HG02588 (cell line): Measurements from ENCODE around the gene PLXNB1.
"Not testable (repeated sequence)": the region's sequence is repeated elsewhere in the genome, so short reads cannot be mapped to it uniquely, and the experiment has no call there.

Experiments used
- ATAC-seq: cut with Tn5 transposase; IDR thresholded peaks from one replicate; pipeline ENCODE4 v1.9.1; 2021; ENCODE audit warnings: mild to moderate bottlenecking, moderate library complexity; ENCODE audit not compliant: unreplicated experiment

Gene PLXNB1

GRCh38 chr3:48405971-48406370 is 23.9 kb downstream of the PLXNB1 start:
- no peak for ATAC-seq

GRCh38 chr3:48405343-48405881 is 24.5 kb downstream of the PLXNB1 start:
- ATAC-seq, result no peak

DNA sequence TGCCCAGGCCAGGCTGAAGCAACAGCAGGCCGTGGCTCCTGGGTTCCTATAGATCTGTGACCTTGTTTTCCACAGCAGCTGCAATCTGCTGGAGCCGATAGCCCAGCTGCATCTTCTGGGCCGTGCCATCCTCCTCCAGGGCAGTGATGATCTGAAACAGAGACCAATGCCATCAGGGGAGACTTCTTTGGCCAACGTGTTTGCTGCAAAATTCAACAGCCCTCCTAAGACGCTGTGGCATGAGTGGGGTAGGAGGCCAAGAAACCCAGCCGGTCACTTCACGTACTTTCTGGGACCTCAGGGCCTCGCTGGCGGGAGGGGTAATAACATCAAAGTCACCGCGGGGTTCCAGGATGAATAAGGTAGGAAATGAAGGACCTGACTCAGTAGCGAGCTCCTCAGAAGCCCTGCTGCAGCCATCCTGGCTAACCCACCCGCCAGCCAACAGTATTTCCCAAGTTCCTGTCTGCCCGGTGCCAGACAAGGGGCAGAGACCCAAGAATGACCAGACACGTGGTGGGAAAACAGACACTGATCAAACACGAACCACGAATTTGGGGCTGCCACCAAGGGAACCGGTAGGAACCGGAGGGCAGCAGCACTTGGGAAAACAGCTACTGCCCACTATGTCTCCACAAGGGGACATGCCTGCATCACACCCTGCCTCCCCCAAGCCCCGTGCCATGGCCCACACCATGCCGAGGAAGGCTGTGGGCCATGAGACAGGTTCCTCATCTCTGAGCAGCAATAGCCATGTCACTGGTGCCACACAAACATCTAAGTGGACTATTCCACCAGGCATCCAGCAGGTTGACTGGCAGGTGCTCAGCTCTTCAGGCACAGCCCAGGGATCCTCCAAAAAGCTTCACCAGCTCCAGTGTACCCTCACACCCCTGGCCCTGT is 25.2 kb downstream of the PLXNB1 start:
- no peak for ATAC-seq

DNA sequence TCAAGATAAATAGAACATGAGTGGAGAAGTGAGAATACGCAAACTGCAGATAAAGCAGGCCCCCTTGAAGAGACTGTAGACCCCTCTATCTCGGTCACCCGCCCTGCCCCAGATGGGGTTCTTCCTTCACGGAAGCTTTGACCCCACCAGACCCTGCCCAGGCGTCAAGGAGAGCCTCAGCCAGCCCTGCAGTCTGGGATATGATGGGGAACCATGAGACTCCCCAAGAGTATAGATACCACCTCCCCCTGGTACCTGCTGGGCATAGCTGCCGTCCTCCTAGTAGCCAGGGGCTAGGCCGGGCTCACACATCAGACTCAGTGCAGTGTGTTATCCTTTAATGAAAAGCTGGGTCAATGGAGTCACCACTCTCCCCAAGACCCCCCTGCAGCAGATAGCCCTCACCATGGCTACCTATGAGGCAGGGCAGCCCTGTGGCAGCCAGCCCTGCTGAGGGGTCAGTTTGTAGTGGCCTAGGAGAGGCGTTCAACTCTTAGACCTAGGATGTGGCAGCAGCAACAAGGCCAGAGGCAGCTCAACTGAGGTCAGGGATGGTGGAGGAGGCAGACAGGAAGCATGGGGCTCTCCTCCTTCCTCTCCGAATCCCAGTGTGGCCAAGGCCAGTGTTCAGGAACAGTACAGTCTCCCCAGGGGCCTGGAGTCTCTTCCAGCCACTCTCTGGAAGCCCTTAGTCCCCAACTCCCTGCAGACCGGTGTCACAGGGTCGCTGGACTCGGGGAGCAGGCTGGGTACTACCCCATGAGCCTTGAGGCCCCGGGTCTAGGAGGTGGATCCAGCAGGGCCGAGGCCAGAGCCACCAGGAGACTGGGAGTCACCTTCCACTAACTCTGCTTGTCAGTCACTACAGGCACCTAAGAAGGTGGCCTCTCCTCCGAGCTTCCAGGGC is 26.1 kb downstream of the PLXNB1 start:
- no peak for ATAC-seq

DNA sequence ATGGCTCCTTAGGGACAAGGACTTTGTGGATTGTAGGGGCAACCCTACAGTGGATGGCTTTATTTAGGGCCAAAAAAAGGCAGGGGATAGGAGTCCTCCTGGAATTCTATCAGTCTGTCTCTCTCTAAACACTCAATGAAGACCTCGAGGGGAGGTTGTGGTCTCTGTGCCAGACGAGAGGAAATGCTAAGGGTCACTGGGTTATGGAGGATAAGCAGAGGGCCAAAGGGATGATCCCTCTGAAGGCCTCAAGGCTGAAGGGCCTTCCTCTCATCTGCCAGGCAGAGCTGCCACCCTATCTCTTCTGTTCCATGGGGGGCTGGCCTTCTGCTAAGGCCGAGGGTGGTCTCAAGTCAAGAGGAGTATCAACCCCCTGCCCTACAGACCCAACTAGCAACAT is 27.0 kb downstream of the PLXNB1 start:
- no peak for ATAC-seq

DNA sequence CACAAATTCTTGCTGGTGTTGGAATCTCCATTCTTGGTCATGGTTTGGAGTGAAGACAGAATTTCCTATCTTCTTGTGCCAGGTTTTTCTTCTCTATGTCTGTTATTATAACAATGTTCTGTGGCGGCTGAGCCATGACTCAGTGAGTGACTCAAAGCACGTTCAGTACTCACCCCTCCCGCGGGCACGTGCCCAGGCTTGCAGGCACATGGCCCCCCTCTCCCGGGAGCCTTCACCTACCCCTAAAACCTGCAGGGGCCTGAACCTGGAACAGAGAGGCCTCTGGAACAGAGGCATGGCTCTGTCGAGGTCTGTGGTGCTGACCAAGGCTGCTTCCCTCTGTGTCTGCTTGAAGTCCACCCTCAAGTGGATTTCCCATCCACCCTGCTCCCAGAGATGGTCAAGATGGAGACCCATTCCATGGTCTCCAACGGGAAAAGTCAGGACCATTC is 27.6 kb downstream of the PLXNB1 start:
- no peak for ATAC-seq

- ATAC-seq, result not testable (repeated sequence)
Observed at GRCh38 chr3:48401434-48401901, 28.4 kb downstream of the PLXNB1 start.

DNA sequence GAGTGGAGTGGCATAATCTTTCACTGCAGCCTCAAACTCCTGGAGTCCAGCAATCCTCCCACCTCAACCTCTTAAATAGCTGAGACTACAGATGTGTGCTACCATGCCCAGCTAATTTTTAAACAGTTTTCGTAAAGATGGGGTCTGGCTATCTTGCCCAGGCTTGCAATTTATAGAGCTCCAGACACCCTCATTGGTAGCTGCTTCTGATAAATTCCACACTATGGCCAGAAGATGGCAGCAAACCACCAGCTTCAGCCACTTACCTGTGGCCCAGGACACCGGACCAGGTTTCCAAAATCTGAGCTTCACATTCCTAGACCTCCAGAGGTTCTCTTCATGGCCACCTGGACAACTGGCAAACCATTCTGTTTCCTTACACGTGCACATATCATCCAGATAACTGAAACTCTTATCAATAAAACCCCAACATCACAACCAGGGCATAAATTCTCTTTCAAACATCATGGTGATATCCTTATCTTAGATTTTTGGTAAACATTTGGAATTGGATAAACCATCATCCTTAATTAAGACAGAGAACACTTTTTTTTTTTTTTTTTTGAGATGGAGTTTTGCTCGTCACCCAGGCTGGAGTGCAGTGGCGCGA is 29.0 kb downstream of the PLXNB1 start:
- ATAC-seq, result no peak

- ATAC-seq, result no peak
Observed at GRCh38 chr3:48399387-48400172, 30.3 kb downstream of the PLXNB1 start.

DNA sequence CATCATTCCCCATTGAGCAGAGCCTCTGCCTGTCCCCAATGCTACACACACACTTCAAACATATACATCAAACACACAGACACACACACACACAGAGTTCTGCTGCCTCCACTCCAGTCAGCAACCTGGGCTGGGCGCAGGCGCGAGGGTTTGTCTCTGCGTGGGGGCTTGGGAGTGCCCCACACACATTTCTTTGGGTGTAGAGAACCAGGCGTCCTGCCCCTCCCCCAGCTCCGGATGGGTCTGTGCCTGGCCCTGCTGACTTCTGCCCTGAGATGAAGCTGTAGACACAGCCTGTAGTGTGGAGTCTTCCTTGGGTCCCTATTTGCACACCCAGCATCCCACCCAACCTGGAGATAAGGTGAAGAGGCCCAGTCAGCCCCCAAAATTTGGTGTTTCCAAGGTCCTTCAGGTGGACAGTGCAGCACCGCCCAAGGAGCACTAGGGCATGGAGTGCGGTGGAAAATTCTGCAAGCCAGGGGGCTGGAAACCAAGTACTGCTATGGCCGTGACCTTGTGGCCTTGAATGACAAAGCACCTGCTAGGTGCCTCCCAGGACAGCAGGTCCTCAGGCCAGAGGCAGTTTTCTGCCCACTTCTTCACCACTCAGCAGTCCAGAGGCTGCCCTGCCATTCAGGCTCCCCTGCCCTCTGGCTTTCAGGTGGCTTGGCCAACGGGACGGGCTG is 31.0 kb downstream of the PLXNB1 start:
- ATAC-seq, result no peak

- ATAC-seq, result no peak
Observed at GRCh38 chr3:48397767-48398681, 31.9 kb downstream of the PLXNB1 start.

GRCh38 chr3:48395714-48396113 is 34.2 kb downstream of the PLXNB1 start:
- ATAC-seq, result no peak

DNA sequence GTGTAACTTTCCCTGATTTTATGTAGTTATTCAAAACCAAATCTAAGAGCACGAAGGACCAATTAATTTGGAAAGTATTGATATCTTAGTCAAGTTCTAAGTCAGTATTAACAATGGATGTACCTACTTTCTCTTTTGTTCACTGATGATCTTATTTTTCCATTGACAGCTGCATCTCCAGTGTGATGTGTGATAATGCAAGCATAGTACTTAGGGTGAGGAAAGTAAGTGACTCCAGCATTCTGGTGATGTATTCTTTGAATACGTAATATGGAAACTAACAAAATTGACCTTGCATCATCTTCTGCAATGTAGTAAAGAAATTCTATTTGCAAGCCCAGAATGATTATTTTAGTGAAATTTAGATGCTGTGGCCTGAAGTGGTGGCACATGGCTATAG is 35.5 kb downstream of the PLXNB1 start:
- no peak for ATAC-seq

GRCh38 chr3:48388966-48389365 is 40.9 kb downstream of the PLXNB1 start:
- no peak for ATAC-seq

DNA sequence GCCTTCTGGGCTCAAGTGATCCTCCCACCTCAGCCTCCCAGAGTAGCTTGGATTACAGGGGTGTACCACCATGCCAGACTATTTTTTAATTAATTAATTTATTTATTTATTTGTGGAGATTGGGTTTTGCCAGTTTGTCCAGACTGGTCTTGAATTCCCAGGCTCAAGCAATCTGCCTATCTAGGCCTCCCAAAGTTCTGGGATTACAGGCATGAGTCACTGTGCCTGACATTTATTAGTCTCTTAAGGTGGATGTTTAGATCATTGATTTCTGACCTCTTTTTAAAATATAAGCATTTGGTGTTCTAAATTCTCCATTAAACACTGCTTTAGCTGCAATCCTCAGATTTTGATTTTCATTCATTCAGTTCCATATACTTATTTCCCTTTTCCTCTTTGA is 42.3 kb downstream of the PLXNB1 start:
- no peak for ATAC-seq

DNA sequence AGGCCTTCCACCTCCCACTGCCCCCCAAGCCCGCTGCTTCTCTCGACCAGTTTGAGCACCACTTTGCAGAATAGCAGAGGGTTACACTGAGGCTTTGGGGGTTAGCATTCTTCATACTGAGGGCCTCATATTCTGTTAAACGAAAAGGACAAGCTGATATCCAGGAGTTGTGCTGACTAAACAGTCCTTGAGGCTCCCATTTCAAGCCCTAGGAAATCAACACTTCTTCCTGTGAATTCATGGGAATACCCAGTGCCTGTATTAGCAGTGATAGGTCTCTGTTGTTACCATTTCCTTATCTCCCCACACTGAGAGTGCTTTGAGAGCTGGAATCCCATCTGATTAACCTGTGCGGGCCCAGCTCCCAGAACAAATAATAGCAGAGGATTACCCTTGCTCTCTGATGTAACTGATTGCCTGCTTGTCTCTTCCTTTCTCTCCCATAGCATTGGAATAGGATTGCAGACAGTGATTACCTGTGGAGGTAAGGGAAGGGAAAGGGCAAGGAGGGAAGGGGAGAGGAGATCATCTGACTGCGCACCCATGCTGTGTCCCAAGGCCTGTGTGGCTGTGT is 56.9 kb downstream of the PLXNB1 start:
- no peak for ATAC-seq

DNA sequence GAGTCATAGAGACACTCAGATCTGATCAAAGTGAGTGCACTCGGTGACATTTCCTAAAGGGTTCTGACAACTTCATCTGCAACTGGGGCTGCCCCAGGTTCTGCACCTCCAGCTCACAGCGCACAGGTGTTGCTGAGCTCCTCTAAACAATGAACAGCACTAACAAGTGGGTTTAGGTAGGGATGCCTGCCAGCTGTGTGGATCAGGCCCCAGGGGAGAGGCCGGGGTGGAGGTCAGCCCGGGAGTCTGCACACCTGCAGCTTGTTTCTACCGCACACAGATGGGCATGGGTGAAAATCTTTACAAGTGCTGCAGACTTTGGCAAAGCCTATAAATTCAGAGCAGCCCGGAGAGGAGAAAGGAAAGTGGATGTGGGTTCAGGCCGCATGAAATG is 57.5 kb downstream of the PLXNB1 start:
- ATAC-seq, result no peak
